CD14-positive monocyte (primary cell): ENCODE measurements around the gene BEND7. TPM values are rescaled to one million over a fixed set of nuclear protein-coding genes. Genes with fewer than 3 reads are reported as not detected.
A peak's percentile ranks its signal among the peaks of the same experiment; 100 is the strongest.

Experiments used
- DNase-seq, 3 donors: peaks; one replicate each; pipeline ENCODE4 v3.0.0-alpha.2; 2011 to 2022
- H2AFZ ChIP-seq: 2 replicates; pipeline ENCODE4 v1.6.0; 2012; ENCODE audit warnings: mild to moderate bottlenecking, low read depth, low read length, inconsistent platforms; ENCODE audit not compliant: insufficient read depth, poor library complexity, severe bottlenecking
- H3K27ac ChIP-seq, 2 donors: 1 replicate in 1 of 2; 2 replicates in 1 of 2; pipeline ENCODE4 v1.5.1; 2012 to 2013; ENCODE audit warnings: low read length in 2 of 2, control low read depth in 1 of 2, inconsistent platforms in 1 of 2, low read depth in 1 of 2, mild to moderate bottlenecking in 1 of 2
- H3K27me3 ChIP-seq, 2 donors: one replicate each; pipeline versions ENCODE4 v1.6.0 to v1.6.1; 2011 to 2013; ENCODE audit warnings: low read length in 2 of 2; ENCODE audit not compliant: control insufficient read depth in 2 of 2, insufficient read depth in 2 of 2
- H3K36me3 ChIP-seq, 2 donors: replicated peaks in 1 of 2; 1 replicate in 1 of 2; 2 replicates in 1 of 2; pipeline versions ENCODE4 v1.5.1 to v1.6.1; 2012 to 2013; ENCODE audit warnings: low read length in 2 of 2, control low read depth in 1 of 2, inconsistent platforms in 1 of 2, mild to moderate bottlenecking in 1 of 2; ENCODE audit not compliant: insufficient read depth in 2 of 2, control insufficient read depth in 1 of 2
- H3K4me1 ChIP-seq, 2 donors: 1 replicate in 1 of 2; 2 replicates in 1 of 2; pipeline versions ENCODE4 v1.5.1 to v1.6.1; 2012 to 2013; ENCODE audit warnings: low read length in 2 of 2, control low read depth in 1 of 2, inconsistent platforms in 1 of 2, mild to moderate bottlenecking in 1 of 2, moderate library complexity in 1 of 2; ENCODE audit not compliant: insufficient read depth in 2 of 2, control insufficient read depth in 1 of 2
- H3K4me2 ChIP-seq: replicated peaks from 2 replicates; pipeline ENCODE3; 2012; ENCODE audit warnings: low read length, moderate library complexity, mild to moderate bottlenecking; ENCODE audit not compliant: poor library complexity, severe bottlenecking; ENCODE audit errors: extremely low read depth
- H3K4me3 ChIP-seq, 3 experiments: fragments of 200-600 bp in 1 of 3; sonication (generic) in 1 of 3; replicated peaks in 1 of 3; 1 replicate in 2 of 3; 2 replicates in 1 of 3; pipeline ENCODE4 v1.5.1; 2011 to 2013; ENCODE audit warnings: low read length in 3 of 3, mild to moderate bottlenecking in 3 of 3, control low read depth in 2 of 3, low read depth in 2 of 3, inconsistent platforms in 1 of 3, moderate library complexity in 1 of 3
- H3K79me2 ChIP-seq: 2 replicates; pipeline ENCODE4 v1.6.0; 2012; ENCODE audit warnings: mild to moderate bottlenecking, control low read depth, inconsistent platforms, low read length, moderate library complexity; ENCODE audit not compliant: insufficient read depth
- H3K9ac ChIP-seq: 2 replicates; pipeline ENCODE4 v1.6.0; 2017; ENCODE audit warnings: low read length, mild to moderate bottlenecking; ENCODE audit not compliant: insufficient read depth, poor library complexity, severe bottlenecking
- H3K9me3 ChIP-seq, 2 donors: replicated peaks in 1 of 2; 1 replicate in 1 of 2; 2 replicates in 1 of 2; pipeline versions ENCODE4 v1.5.1 to v1.6.1; 2012 to 2013; ENCODE audit warnings: low read length in 2 of 2, control low read depth in 1 of 2; ENCODE audit not compliant: control insufficient read depth in 1 of 2, insufficient read depth in 1 of 2
- H4K20me1 ChIP-seq: 2 replicates; pipeline ENCODE4 v1.6.0; 2012; ENCODE audit warnings: mild to moderate bottlenecking, low read length, control low read depth, moderate library complexity; ENCODE audit not compliant: insufficient read depth
- H3K27ac Mint-ChIP-seq, 7 donors: one replicate each; pipeline ENCODE4 v1.8.0; 2020; ENCODE audit warnings: mild to moderate bottlenecking in 7 of 7, mixed read lengths in 7 of 7, moderate library complexity in 6 of 7, inconsistent platforms in 2 of 7
- H3K27me3 Mint-ChIP-seq, 3 donors: one replicate each; pipeline ENCODE4 v1.8.0; 2021 to 2022; ENCODE audit warnings: low read depth in 3 of 3, mild to moderate bottlenecking in 3 of 3, mixed read lengths in 3 of 3, moderate library complexity in 3 of 3, inconsistent platforms in 1 of 3
- H3K36me3 Mint-ChIP-seq, 2 donors: one replicate each; pipeline ENCODE4 v1.8.0; 2020; ENCODE audit warnings: mixed read lengths in 2 of 2, inconsistent platforms in 1 of 2, mild to moderate bottlenecking in 1 of 2
- H3K4me1 Mint-ChIP-seq: one replicate; pipeline ENCODE4 v1.8.0; 2020; ENCODE audit warnings: mild to moderate bottlenecking, mixed read lengths
- H3K4me3 Mint-ChIP-seq, 2 donors: one replicate each; pipeline ENCODE4 v1.8.0; 2020; ENCODE audit warnings: mild to moderate bottlenecking in 2 of 2, mixed read lengths in 2 of 2, moderate library complexity in 1 of 2
- H3K9me3 Mint-ChIP-seq, 7 donors: one replicate each; pipeline ENCODE4 v1.8.0; 2020 to 2022; ENCODE audit warnings: mixed read lengths in 7 of 7, mild to moderate bottlenecking in 6 of 7, moderate library complexity in 6 of 7, inconsistent platforms in 2 of 7
- WGBS: methylation state at CpG from one replicate; pipeline ENCODE4 v1.1.5; 2013; ENCODE audit warnings: missing lambda C conversion rate; ENCODE audit not compliant: insufficient coverage; 5-methylcytosine and 5-hydroxymethylcytosine counted together
- intact Hi-C, 2 donors: fragments of 100-400 bp; cut with micrococcal nuclease; formaldehyde crosslinking; loops; one replicate each; pipeline versions ENCODE4 v1.15.0 to v1.15.1; 2023
- polyA plus RNA-seq, 3 donors: library from polyadenylated mRNA; depleted of rRNA in 1 of 3; unstranded in 2 of 3; stranded (reverse) in 1 of 3; fragments of 300-500 nt in 2 of 3; fragments of >200 nt in 1 of 3; fragmentation: Illumina TruSeq in 2 of 3; gene quantifications; 1 replicate in 2 of 3; 2 replicates in 1 of 3; pipeline ENCODE4 v1.2.3, GENCODE V29; 2012 to 2021
- TF ChIP-seq, protein P1 (sequence below): fragments of 200-600 bp; IDR thresholded peaks from one replicate; pipeline ENCODE4 v1.8.0; 2022; ENCODE audit warnings: antibody characterized with exemption, mild to moderate bottlenecking

Gene BEND7
- polyA plus RNA-seq, 3 donors, result 0.65 TPM; not detected in 2

DNA sequence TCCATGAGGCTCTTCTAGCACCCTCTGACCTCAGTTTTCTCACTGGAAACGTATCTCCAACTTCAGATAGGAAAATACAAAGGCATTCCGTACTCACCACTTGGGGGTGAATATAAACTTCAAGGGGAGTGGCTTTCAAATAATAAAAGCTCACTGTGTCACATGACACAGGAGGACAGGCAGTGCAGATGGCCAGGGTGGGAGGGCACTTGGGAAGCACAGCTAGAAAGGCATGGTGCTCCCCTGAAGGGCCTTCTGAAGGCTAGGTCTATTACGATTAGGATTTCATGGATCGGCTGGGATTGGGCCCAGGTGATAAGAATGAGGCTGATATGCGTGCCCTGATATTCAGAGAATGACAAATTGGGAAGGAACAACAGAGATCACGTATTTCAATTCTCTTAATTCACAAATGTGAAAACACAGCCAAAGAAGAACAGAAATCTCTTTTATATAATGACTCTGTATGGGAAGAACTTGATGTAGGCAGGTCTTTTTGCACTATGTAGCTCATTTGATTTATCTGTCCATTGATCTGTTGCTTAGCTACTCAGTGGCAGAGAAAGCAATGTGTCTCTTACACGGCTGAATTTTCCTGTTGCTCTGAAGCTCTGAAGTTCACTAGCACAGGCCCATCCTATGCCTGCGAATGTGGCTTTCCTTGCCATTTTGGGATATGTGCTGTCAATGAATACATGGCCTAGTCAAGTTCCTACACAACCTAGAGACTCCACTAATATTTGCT is 83.0 kb downstream of the BEND7 start:
- Histone ChIP-seq H3K9me3 (no peaks in the 10 kb centered on the region), H2AFZ (no peak overlapping the region), H3K4me3 (no peak overlapping the region), H4K20me1 (no peaks in the 10 kb centered on the region), H3K9ac (no peak overlapping the region), H3K79me2 (no peaks in the 10 kb centered on the region), H3K27ac (no peak overlapping the region), H3K4me2 (no peak overlapping the region), H3K36me3 (no peaks in the 10 kb centered on the region), H3K4me1 (no peaks in the 10 kb centered on the region), H3K27me3 (peaks cover 0 to 8% of the 10 kb centered on the region in 2 donors)
- no peak overlapping the region for H3K4me3 Mint-ChIP-seq
- peaks cover 5 to 11% (median 9%) of the 10 kb centered on the region in 3 donors for H3K27me3 Mint-ChIP-seq
- no peak for DNase-seq
- no peak overlapping the region for H3K27ac Mint-ChIP-seq
- no peaks in the 10 kb centered on the region for H3K36me3 Mint-ChIP-seq
- H3K9me3 Mint-ChIP-seq, result peaks cover 0 to under 1% (median 0%) of the 10 kb centered on the region in 7 donors
- WGBS, result 100% methylated on average over 1 of the region's 8 CpGs
- intact Hi-C loops, result no loop called here
- peaks cover 1% of the 10 kb centered on the region for H3K4me1 Mint-ChIP-seq
- TF ChIP-seq, protein P1, sequence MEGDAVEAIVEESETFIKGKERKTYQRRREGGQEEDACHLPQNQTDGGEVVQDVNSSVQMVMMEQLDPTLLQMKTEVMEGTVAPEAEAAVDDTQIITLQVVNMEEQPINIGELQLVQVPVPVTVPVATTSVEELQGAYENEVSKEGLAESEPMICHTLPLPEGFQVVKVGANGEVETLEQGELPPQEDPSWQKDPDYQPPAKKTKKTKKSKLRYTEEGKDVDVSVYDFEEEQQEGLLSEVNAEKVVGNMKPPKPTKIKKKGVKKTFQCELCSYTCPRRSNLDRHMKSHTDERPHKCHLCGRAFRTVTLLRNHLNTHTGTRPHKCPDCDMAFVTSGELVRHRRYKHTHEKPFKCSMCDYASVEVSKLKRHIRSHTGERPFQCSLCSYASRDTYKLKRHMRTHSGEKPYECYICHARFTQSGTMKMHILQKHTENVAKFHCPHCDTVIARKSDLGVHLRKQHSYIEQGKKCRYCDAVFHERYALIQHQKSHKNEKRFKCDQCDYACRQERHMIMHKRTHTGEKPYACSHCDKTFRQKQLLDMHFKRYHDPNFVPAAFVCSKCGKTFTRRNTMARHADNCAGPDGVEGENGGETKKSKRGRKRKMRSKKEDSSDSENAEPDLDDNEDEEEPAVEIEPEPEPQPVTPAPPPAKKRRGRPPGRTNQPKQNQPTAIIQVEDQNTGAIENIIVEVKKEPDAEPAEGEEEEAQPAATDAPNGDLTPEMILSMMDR, result no peak

DNA sequence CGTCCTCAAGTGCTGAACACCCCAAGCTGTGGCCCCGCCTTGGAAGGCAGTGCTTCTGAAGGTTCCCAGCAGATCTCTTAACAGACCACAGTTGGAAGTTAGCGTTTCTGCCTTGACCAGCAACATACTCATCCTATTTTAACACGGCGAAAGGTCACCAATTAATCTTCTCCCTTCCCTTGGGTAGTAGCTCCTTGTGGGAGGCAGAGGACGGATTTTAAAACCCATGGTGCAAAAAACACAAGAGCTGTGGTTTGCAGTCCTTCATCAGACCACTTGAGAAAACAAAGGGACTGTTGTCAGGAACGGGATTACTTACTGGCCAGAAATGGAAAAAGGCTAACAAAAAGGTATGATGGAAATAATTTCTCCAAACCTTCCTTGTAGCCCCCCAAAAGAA is 87.3 kb downstream of the BEND7 start:
- Mint-ChIP-seq H3K4me1 (peaks cover 12% of the 10 kb centered on the region), H3K4me3 (peak overlapping the region in 1 of 2 donors; percentile 40), H3K27me3 (peaks cover 29 to 46% (median 34%) of the 10 kb centered on the region in 3 donors), H3K27ac (no peak overlapping the region), H3K36me3 (no peaks in the 10 kb centered on the region), H3K9me3 (peaks cover 0 to 7% (median 0%) of the 10 kb centered on the region in 7 donors)
- no peak overlapping the region for H3K9ac ChIP-seq
- no peak overlapping the region for H3K4me2 ChIP-seq
- no peak for DNase-seq
- H3K27ac ChIP-seq, result no peak overlapping the region
- H3K27me3 ChIP-seq, result peaks cover 17 to 31% of the 10 kb centered on the region in 2 donors
- H3K4me3 ChIP-seq, result no peak overlapping the region
- H2AFZ ChIP-seq, result no peak overlapping the region
- no peaks in the 10 kb centered on the region for H3K9me3 ChIP-seq
- peaks cover 10 to 11% of the 10 kb centered on the region in 2 donors for H3K4me1 ChIP-seq
- no peaks in the 10 kb centered on the region for H4K20me1 ChIP-seq
- no peaks in the 10 kb centered on the region for H3K79me2 ChIP-seq
- 89% methylated on average over 3 of the region's 7 CpGs for WGBS
- H3K36me3 ChIP-seq, result no peaks in the 10 kb centered on the region
- TF ChIP-seq, protein P1, result no peak
- intact Hi-C loops, result loop anchor here (5.0 kb wide), 1 partner anchor 69 kb away; no protein-coding TSS in a partner anchor
